PC-9 (cell line): ENCODE measurements around the gene REPS2. TPM values are rescaled to one million over a fixed set of nuclear protein-coding genes. Genes with fewer than 3 reads are reported as not detected.

Source experiments
- BruUV-seq: library from RNA; stranded (reverse); fragments of 400-500 nt; replicated peaks from 2 replicates; lab custom pipeline; 2021; lab: Mats Ljungman, UMichigan
- CTCF ChIA-PET: fragments of 300-600 bp; sonication (Branson Sonifier 250); formaldehyde crosslinking; loops from one replicate; lab custom pipeline; 2022; ENCODE audit warnings: antibody characterized with exemption; lab: Charles Lee
- POLR2A ChIA-PET: fragments of 300-600 bp; sonication (Branson Sonifier 250); formaldehyde crosslinking; loops from one replicate; lab custom pipeline; 2022; ENCODE audit warnings: antibody characterized with exemption; ENCODE audit not compliant: unreplicated experiment; lab: Charles Lee
- DNase-seq, 2 experiments: peaks; one replicate each; pipeline versions ENCODE4 v3.0.0 to v3.0.0-alpha.2; 2015 to 2022; ENCODE audit warnings: mixed read lengths in 1 of 2
- H2AFZ ChIP-seq: fragments of 200-600 bp; sonication (generic); 2 replicates; pipeline ENCODE4 v1.8.1; 2017; ENCODE audit warnings: antibody characterized with exemption
- H3F3A ChIP-seq: fragments of 200-600 bp; sonication (generic); 2 replicates; pipeline ENCODE4 v1.8.1; 2017; ENCODE audit warnings: antibody characterized with exemption, mild to moderate bottlenecking, low read depth; ENCODE audit not compliant: insufficient read depth
- H3K27ac ChIP-seq: fragments of 200-600 bp; sonication (generic); 2 replicates; pipeline ENCODE4 v1.6.1; 2016; ENCODE audit warnings: mixed run types
- H3K27me3 ChIP-seq: fragments of 200-600 bp; sonication (generic); 2 replicates; pipeline ENCODE4 v1.6.1; 2016; ENCODE audit warnings: low read depth, mixed run types; ENCODE audit not compliant: insufficient read depth
- H3K36me3 ChIP-seq: fragments of 200-600 bp; sonication (generic); 2 replicates; pipeline ENCODE4 v1.6.1; 2016; ENCODE audit warnings: low read depth, mixed run types
- H3K4me1 ChIP-seq: fragments of 200-600 bp; sonication (generic); replicated peaks from 2 replicates; pipeline ENCODE4 v1.6.1; 2016; ENCODE audit warnings: mixed run types; ENCODE audit not compliant: insufficient read depth
- H3K4me2 ChIP-seq: fragments of 200-600 bp; sonication (generic); 2 replicates; pipeline ENCODE4 v1.6.1; 2017; ENCODE audit warnings: mixed run types
- H3K4me3 ChIP-seq: fragments of 200-600 bp; sonication (generic); 2 replicates; pipeline ENCODE4 v1.6.1; 2016; ENCODE audit warnings: mixed run types
- H3K79me2 ChIP-seq: fragments of 200-600 bp; sonication (generic); 2 replicates; pipeline ENCODE4 v1.6.1; 2017; ENCODE audit warnings: low read depth, mixed run types
- H3K9me2 ChIP-seq: fragments of 200-600 bp; sonication (generic); 2 replicates; pipeline ENCODE4 v1.8.1; 2017; ENCODE audit warnings: mild to moderate bottlenecking; ENCODE audit not compliant: insufficient read depth
- H3K9me3 ChIP-seq: fragments of 200-600 bp; sonication (generic); 2 replicates; pipeline ENCODE4 v1.8.1; 2016; ENCODE audit warnings: low read depth; ENCODE audit not compliant: insufficient read depth
- H4K20me1 ChIP-seq: fragments of 200-600 bp; sonication (generic); 2 replicates; pipeline ENCODE4 v1.8.1; 2017; ENCODE audit not compliant: insufficient read depth
- CTCF ChIP-seq: fragments of 200-600 bp; sonication (generic); conservative IDR thresholded peaks from 2 replicates; pipeline ENCODE4 v1.6.1; 2017; ENCODE audit warnings: mixed run types, antibody characterized with exemption, mild to moderate bottlenecking, moderate library complexity
- EZH2 ChIP-seq: fragments of 200-600 bp; sonication (generic); IDR thresholded peaks from 2 replicates; pipeline ENCODE4 v1.8.0; 2017; ENCODE audit warnings: antibody characterized with exemption, low read depth
- intact Hi-C: fragments of 100-400 bp; cut with micrococcal nuclease; formaldehyde crosslinking; loops from one replicate; pipeline ENCODE4 v1.10.0; 2022; ENCODE audit not compliant: unreplicated experiment
- total RNA-seq: library from RNA; stranded (reverse); gene quantifications from 2 replicates; pipeline ENCODE4 v1.2.3, GENCODE V29; 2021

REPS2 gene
- total RNA-seq, 1 experiment from 2014 or later, result 29.2 TPM

- intact Hi-C loops, result no loop called here
- CTCF ChIA-PET, result interaction anchor here (0.8 to 1.5 kb wide), 2 partner anchors 10 to 153 kb away, joined by 3 to 5 read pairs; no protein-coding TSS in a partner anchor
- TF ChIP-seq EZH2, result no peak
- TF ChIP-seq CTCF, result no peak
Measured at GRCh38 chrX:17036171-17036961, 89.9 kb downstream of the REPS2 start.

GRCh38 chrX:17038277-17038676 lies 91.8 kb downstream of the REPS2 start:
- Histone ChIP-seq H3K4me3 (no peak overlapping the region), H3K27ac (no peak overlapping the region), H3K79me2 (no peaks in the 10 kb centered on the region), H2AFZ (no peak overlapping the region), H3K36me3 (no peaks in the 10 kb centered on the region), H3F3A (peaks cover 6% of the 10 kb centered on the region; the same call in 1 of the 2 replicates), H3K9me2 (no peaks in the 10 kb centered on the region), H4K20me1 (no peaks in the 10 kb centered on the region), H3K4me1 (peaks cover 18% of the 10 kb centered on the region), H3K9me3 (no peaks in the 10 kb centered on the region), H3K4me2 (no peak overlapping the region), H3K27me3 (no peaks in the 10 kb centered on the region)
- no peak for TF ChIP-seq EZH2
- no peak for TF ChIP-seq CTCF
- CTCF ChIA-PET, result interaction anchor here (1.0 kb wide), 1 partner anchor 8 kb away, joined by 3 read pairs; no protein-coding TSS in a partner anchor
- intact Hi-C loops, result no loop called here
- POLR2A ChIA-PET, result no interaction called here
- no peak for DNase-seq
- BruUV-seq, result no TSS peak

More at GRCh38 chrX:17036171-17036961, 89.9 kb downstream of the REPS2 start:
- Histone ChIP-seq H4K20me1 (no peaks in the 10 kb centered on the region), H3K4me1 (peaks cover 18% of the 10 kb centered on the region), H3K27ac (no peak overlapping the region), H3K9me2 (no peaks in the 10 kb centered on the region), H3K27me3 (no peaks in the 10 kb centered on the region), H3K79me2 (no peaks in the 10 kb centered on the region), H3K9me3 (no peaks in the 10 kb centered on the region), H3K4me2 (no peak overlapping the region), H3K36me3 (no peaks in the 10 kb centered on the region), H3K4me3 (no peak overlapping the region), H2AFZ (no peak overlapping the region), H3F3A (peaks cover 6% of the 10 kb centered on the region; the same call in 1 of the 2 replicates)
- DNase-seq, result no peak
- POLR2A ChIA-PET, result interaction anchor here (0.6 kb wide), 1 partner anchor 153 kb away, joined by 3 read pairs; no protein-coding TSS in a partner anchor
- no TSS peak for BruUV-seq

GRCh38 chrX:17038681-17039161 lies 92.3 kb downstream of the REPS2 start:
- H3K27me3 ChIP-seq, result no peaks in the 10 kb centered on the region
- H3K4me2 ChIP-seq, result no peak overlapping the region
- H3K4me3 ChIP-seq, result no peak overlapping the region
- no peak for TF ChIP-seq EZH2
- no peak for TF ChIP-seq CTCF
- H3K9me2 ChIP-seq, result no peaks in the 10 kb centered on the region
- H4K20me1 ChIP-seq, result no peaks in the 10 kb centered on the region
- no peaks in the 10 kb centered on the region for H3K9me3 ChIP-seq
- no peaks in the 10 kb centered on the region for H3K79me2 ChIP-seq
- intact Hi-C loops, result no loop called here
- H3K27ac ChIP-seq, result no peak overlapping the region
- peaks cover 6% of the 10 kb centered on the region; the same call in 1 of the 2 replicates for H3F3A ChIP-seq
- H2AFZ ChIP-seq, result no peak overlapping the region
- BruUV-seq, result no TSS peak
- H3K4me1 ChIP-seq, result peaks cover 18% of the 10 kb centered on the region
- CTCF ChIA-PET, result interaction anchor here (1.0 kb wide), 1 partner anchor 8 kb away, joined by 3 read pairs; no protein-coding TSS in a partner anchor
- no peak for DNase-seq
- POLR2A ChIA-PET, result no interaction called here
- H3K36me3 ChIP-seq, result no peaks in the 10 kb centered on the region
